ENCODE results near the gene DNAAF3.

DNAAF3 gene

GRCh38 chr19:55188625-55189024 is 22.2 kb upstream of the DNAAF3 start:
- TF ChIP-seq CTCF (conservative IDR thresholded peaks at IDR 0.05; ENCODE audit: low read depth, low read length): no peak
- no peak overlapping the region for H3K4me3 ChIP-seq (ENCODE audit: low read length)

GRCh38 chr19:55186080-55186479 is 19.7 kb upstream of the DNAAF3 start:
- DNase-seq (ENCODE audit: low read depth): no peak
- H3K4me3 ChIP-seq (ENCODE audit: low read length): no peak overlapping the region
- no peak for TF ChIP-seq CTCF (conservative IDR thresholded peaks at IDR 0.05; ENCODE audit: low read depth, low read length)

More at GRCh38 chr19:55188625-55189024, 22.2 kb upstream of the DNAAF3 start:
- no peak for DNase-seq (ENCODE audit: low read depth)

GRCh38 chr19:55181740-55182139 is 15.3 kb upstream of the DNAAF3 start:
- no peak for TF ChIP-seq CTCF (conservative IDR thresholded peaks at IDR 0.05; ENCODE audit: low read depth, low read length)
- DNase-seq (ENCODE audit: low read depth): no peak

GRCh38 chr19:55179606-55180484 is 13.4 kb upstream of the DNAAF3 start, which contains the start of gene SYT5:
TSS of gene SYT5 (minus strand) at chr19:55180289. CDS start at chr19:55179041, 1,248 bp downstream.
- peak within 1 kb of the TSS; percentile 52 for H3K4me3 ChIP-seq (ENCODE audit: low read length)
- no peak for DNase-seq (ENCODE audit: low read depth)
- TF ChIP-seq CTCF (conservative IDR thresholded peaks at IDR 0.05; ENCODE audit: low read depth, low read length): no peak

More at GRCh38 chr19:55181740-55182139, 15.3 kb upstream of the DNAAF3 start:
- no peak overlapping the region for H3K4me3 ChIP-seq (ENCODE audit: low read length)

GRCh38 chr19:55178781-55179599 is 12.6 kb upstream of the DNAAF3 start:
- no peak for DNase-seq (ENCODE audit: low read depth)
- TF ChIP-seq CTCF (conservative IDR thresholded peaks at IDR 0.05; ENCODE audit: low read depth, low read length): no peak
- peak overlapping the region; percentile 52 for H3K4me3 ChIP-seq (ENCODE audit: low read length)

- no peak for DNase-seq (ENCODE audit: low read depth)
- no peak overlapping the region for H3K4me3 ChIP-seq (ENCODE audit: low read length)
- TF ChIP-seq CTCF (conservative IDR thresholded peaks at IDR 0.05; ENCODE audit: low read depth, low read length): no peak
Measured at GRCh38 chr19:55176076-55176475, 9.7 kb upstream of the DNAAF3 start.

Measured in retinal pigment epithelial cell (primary cell).